MM.1S (cell line): ENCODE measurements around the gene PASK.

Source experiments
- DNase-seq: peaks from one replicate; pipeline ENCODE4 v3.0.0-alpha.2; 2015
- H2AFZ ChIP-seq: fragments of 300-600 bp; sonication (generic); 2 replicates; pipeline ENCODE4 v1.6.0; 2016; ENCODE audit warnings: antibody characterized with exemption, low read length
- H3F3A ChIP-seq: fragments of 300-600 bp; sonication (generic); 2 replicates; pipeline ENCODE4 v1.6.1; 2016; ENCODE audit warnings: mild to moderate bottlenecking, antibody characterized with exemption, low read length, moderate library complexity, mixed read lengths; ENCODE audit not compliant: insufficient read depth
- H3K27ac ChIP-seq: fragments of 300-600 bp; sonication (generic); 2 replicates; pipeline ENCODE4 v1.5.1; 2016; ENCODE audit warnings: mild to moderate bottlenecking, low read length
- H3K27me3 ChIP-seq: fragments of 300-600 bp; sonication (generic); replicated peaks from 2 replicates; pipeline ENCODE4 v1.6.0; 2016; ENCODE audit warnings: low read length; ENCODE audit not compliant: insufficient read depth
- H3K36me3 ChIP-seq: fragments of 300-600 bp; sonication (generic); replicated peaks from 2 replicates; pipeline ENCODE4 v1.6.1; 2016; ENCODE audit warnings: mild to moderate bottlenecking, low read length, mixed read lengths; ENCODE audit not compliant: insufficient read depth
- H3K4me1 ChIP-seq: fragments of 300-600 bp; sonication (generic); 2 replicates; pipeline ENCODE4 v1.6.1; 2016; ENCODE audit warnings: low read length, mixed read lengths
- H3K4me2 ChIP-seq: fragments of 300-600 bp; sonication (generic); 2 replicates; pipeline ENCODE4 v1.6.0; 2016; ENCODE audit warnings: low read depth, low read length
- H3K4me3 ChIP-seq: fragments of 300-600 bp; sonication (generic); 2 replicates; pipeline ENCODE4 v1.5.1; 2016; ENCODE audit warnings: low read length, mixed read lengths
- H3K79me2 ChIP-seq: fragments of 300-600 bp; sonication (generic); 2 replicates; pipeline ENCODE4 v1.6.1; 2016; ENCODE audit warnings: mixed run types, low read length, mixed read lengths
- H3K9ac ChIP-seq: fragments of 300-600 bp; sonication (generic); 2 replicates; pipeline ENCODE4 v1.6.1; 2016; ENCODE audit warnings: low read length, mixed read lengths
- H3K9me2 ChIP-seq: fragments of 300-600 bp; sonication (generic); replicated peaks from 2 replicates; pipeline ENCODE4 v1.6.1; 2016; ENCODE audit warnings: mild to moderate bottlenecking, low read length, mixed read lengths; ENCODE audit not compliant: insufficient read depth
- H3K9me3 ChIP-seq: fragments of 300-600 bp; sonication (generic); replicated peaks from 2 replicates; pipeline ENCODE4 v1.6.1; 2016; ENCODE audit warnings: mild to moderate bottlenecking, low read length, mixed read lengths; ENCODE audit not compliant: insufficient read depth
- H4K20me1 ChIP-seq: fragments of 300-600 bp; sonication (generic); 2 replicates; pipeline ENCODE4 v1.6.1; 2016; ENCODE audit warnings: mild to moderate bottlenecking, low read length, moderate library complexity, mixed read lengths; ENCODE audit not compliant: insufficient read depth
- EZH2 ChIP-seq: fragments of 300-600 bp; sonication (generic); optimal IDR thresholded peaks from 2 replicates; pipeline ENCODE3; 2017; ENCODE audit warnings: low read depth, mild to moderate bottlenecking, antibody characterized with exemption, low read length, mixed read lengths
- EZH2phosphoT487 ChIP-seq: fragments of 300-600 bp; sonication (generic); IDR thresholded peaks from 2 replicates; pipeline ENCODE4 v1.6.1; 2018; ENCODE audit warnings: antibody characterized with exemption, low read length
- TF ChIP-seq, protein P1 (sequence below): fragments of 300-600 bp; sonication (generic); IDR thresholded peaks from 2 replicates; pipeline ENCODE4 v1.5.1; 2016; ENCODE audit warnings: antibody characterized with exemption, low read length, mixed read lengths

The PASK gene

DNA sequence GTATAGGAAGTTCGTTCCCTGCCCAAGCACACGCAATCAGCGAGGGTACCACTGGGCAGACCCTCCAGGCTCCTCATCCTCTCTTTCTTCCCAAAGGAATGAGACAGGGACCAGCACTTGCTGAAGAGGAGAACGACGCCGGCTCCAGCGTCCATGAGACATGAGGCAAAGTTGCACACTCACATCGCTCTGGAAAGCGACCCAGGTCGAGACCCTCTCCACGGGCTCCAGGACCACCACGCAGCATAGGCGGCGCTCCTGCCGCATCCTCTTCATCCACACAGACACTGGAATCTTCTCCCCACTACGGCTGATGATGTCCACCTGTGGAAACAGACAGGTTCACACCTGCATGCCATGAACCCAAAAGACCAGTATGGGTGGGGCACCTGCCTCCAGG is 10.8 kb downstream of the PASK start:
- Histone ChIP-seq H3K4me3 (no peak overlapping the region), H3K9me3 (no peaks in the 10 kb centered on the region), H3K36me3 (no peaks in the 10 kb centered on the region), H3K9me2 (no peaks in the 10 kb centered on the region), H3K27me3 (no peaks in the 10 kb centered on the region), H3K79me2 (no peaks in the 10 kb centered on the region), H3K4me2 (no peak overlapping the region), H3K9ac (no peak overlapping the region), H3K4me1 (no peaks in the 10 kb centered on the region), H3K27ac (no peak overlapping the region), H2AFZ (no peak overlapping the region), H3F3A (no peaks in the 10 kb centered on the region), H4K20me1 (no peaks in the 10 kb centered on the region)
- DNase-seq, result no peak
- TF ChIP-seq EZH2 (no peak), EZH2phosphoT487 (no peak)
- TF ChIP-seq, protein P1, sequence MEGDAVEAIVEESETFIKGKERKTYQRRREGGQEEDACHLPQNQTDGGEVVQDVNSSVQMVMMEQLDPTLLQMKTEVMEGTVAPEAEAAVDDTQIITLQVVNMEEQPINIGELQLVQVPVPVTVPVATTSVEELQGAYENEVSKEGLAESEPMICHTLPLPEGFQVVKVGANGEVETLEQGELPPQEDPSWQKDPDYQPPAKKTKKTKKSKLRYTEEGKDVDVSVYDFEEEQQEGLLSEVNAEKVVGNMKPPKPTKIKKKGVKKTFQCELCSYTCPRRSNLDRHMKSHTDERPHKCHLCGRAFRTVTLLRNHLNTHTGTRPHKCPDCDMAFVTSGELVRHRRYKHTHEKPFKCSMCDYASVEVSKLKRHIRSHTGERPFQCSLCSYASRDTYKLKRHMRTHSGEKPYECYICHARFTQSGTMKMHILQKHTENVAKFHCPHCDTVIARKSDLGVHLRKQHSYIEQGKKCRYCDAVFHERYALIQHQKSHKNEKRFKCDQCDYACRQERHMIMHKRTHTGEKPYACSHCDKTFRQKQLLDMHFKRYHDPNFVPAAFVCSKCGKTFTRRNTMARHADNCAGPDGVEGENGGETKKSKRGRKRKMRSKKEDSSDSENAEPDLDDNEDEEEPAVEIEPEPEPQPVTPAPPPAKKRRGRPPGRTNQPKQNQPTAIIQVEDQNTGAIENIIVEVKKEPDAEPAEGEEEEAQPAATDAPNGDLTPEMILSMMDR, result no peak

DNA sequence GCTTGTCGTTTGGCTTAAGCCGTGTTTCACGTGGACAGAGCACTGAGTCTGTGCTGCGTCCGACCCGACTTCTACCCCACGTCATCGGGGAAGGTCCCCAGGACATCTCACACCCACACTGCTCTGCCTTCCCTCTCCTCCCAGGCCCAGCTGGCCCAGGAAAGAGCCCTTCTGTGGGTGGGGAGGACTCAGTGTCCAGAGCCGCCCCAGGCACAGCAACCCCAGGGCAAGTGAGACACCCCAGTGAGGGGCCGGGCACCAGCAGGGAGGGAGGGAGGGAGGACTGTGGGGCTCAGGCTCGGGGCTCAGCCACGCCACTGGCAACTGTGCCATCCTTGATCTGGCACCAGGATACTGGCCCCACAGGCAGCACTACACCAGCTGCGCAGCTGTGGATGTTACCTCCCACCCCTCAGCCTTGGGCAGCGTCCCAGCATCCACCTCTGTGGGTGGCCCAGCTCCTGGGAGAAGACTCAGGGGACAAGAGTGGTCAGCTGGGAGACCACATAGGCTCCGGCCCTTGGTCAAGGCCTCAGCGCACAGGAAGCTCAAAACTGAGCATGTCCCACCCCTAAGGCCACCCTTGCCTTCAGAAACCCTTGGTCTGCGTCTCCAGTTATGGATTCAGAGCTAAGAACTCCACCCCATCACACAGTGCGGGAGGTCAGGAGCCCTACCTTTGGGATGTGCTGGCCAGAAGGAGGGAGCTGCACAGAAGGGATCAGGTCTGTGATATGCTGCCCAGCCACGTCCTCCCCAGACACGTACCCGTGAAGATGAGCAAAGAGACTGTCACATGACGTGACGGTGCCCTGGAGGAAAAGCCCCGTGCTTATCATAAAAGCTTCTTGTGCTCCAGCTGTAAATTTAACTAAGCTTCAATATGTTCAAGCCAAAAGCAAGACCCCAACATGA is 11.7 kb downstream of the PASK start:
- Histone ChIP-seq H2AFZ (no peak overlapping the region), H3K27me3 (no peaks in the 10 kb centered on the region), H3F3A (no peaks in the 10 kb centered on the region), H3K9me2 (no peaks in the 10 kb centered on the region), H3K9me3 (no peaks in the 10 kb centered on the region), H3K4me2 (no peak overlapping the region), H3K79me2 (no peaks in the 10 kb centered on the region), H3K27ac (no peak overlapping the region), H4K20me1 (no peaks in the 10 kb centered on the region), H3K9ac (no peak overlapping the region), H3K4me3 (no peak overlapping the region), H3K4me1 (no peaks in the 10 kb centered on the region), H3K36me3 (no peaks in the 10 kb centered on the region)
- TF ChIP-seq, protein P1, result no peak
- TF ChIP-seq EZH2, result no peak
- TF ChIP-seq EZH2phosphoT487, result no peak
- DNase-seq, result no peak

DNA sequence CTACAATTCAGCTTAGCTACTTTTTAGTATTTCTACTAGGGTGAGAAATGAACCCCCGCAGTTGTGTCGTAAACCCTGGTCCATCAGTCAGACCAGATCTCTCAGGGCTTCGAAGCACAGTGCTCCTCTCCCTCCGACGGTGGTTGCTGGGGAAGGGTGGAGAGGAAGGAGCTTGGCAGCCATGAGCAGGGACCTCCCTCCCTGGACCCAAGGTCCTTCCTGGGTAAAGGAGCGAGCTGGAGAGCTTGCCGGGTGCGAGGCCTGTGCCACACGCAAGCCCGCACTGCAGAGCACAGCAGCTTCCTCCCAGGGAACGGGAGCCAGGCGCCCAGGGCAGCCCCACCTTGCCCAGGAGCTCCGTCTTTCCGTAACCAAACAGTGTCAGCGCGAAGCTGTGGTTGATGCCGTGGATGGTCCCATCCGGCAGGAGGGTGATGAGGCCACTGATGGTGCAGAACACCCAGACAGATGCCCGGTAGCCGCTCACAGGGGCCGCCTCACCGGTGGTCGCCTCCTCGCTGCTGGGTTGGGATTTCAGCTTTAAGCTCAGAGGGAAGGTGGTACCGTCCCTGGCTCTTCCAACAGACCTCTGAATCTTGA is 12.5 kb downstream of the PASK start:
- H2AFZ ChIP-seq, result no peak overlapping the region
- no peaks in the 10 kb centered on the region for H3K79me2 ChIP-seq
- no peak for DNase-seq
- H3K27me3 ChIP-seq, result no peaks in the 10 kb centered on the region
- no peaks in the 10 kb centered on the region for H3F3A ChIP-seq
- H3K36me3 ChIP-seq, result no peaks in the 10 kb centered on the region
- TF ChIP-seq EZH2phosphoT487 (no peak), EZH2 (no peak)
- no peak overlapping the region for H3K4me3 ChIP-seq
- H3K9me2 ChIP-seq, result no peaks in the 10 kb centered on the region
- no peak overlapping the region for H3K9ac ChIP-seq
- no peaks in the 10 kb centered on the region for H3K4me1 ChIP-seq
- no peak overlapping the region for H3K4me2 ChIP-seq
- H3K9me3 ChIP-seq, result no peaks in the 10 kb centered on the region
- no peak overlapping the region for H3K27ac ChIP-seq
- H4K20me1 ChIP-seq, result no peaks in the 10 kb centered on the region
